Endothelial cell of umbilical vein (primary cell): Measurements from ENCODE around the gene DOLK.

ENCODE experiments used
- POLR2A ChIP-seq: IDR thresholded peaks from 2 replicates; pipeline ENCODE4 v1.6.1; 2012; ENCODE audit warnings: low read depth, mild to moderate bottlenecking, control low read depth, low read length
- TF ChIP-seq, protein P1 (sequence below), 2 donors: IDR thresholded peaks; 1 replicate in 1 of 2; 2 replicates in 1 of 2; pipeline ENCODE4 v1.5.1; 2011; ENCODE audit warnings: low read length in 2 of 2, mild to moderate bottlenecking in 2 of 2, moderate library complexity in 2 of 2, control low read depth in 1 of 2, inconsistent platforms in 1 of 2, low read depth in 1 of 2; ENCODE audit not compliant: insufficient read depth in 1 of 2; ENCODE audit errors: extremely low read depth in 1 of 2

DNA sequence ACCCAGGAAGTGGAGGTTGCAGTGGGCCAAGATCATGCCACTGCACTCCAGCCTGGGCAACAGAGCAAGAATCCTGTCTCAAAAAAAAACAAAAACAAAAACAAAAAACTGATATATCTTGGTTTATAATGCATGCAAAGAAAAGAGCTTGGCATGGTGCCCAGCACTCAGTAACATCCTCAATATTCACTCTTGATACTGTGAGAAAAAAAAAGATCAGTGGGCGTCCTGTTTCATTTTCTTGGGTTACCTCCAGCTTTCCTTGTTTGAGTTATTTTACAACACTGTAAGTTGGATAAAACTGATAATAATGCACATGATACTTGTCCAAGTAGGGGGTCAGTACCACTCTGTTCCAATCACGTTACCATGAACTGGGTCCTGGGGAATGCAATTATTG lies 18.8 kb downstream of the DOLK start:
- TF ChIP-seq, protein P1, sequence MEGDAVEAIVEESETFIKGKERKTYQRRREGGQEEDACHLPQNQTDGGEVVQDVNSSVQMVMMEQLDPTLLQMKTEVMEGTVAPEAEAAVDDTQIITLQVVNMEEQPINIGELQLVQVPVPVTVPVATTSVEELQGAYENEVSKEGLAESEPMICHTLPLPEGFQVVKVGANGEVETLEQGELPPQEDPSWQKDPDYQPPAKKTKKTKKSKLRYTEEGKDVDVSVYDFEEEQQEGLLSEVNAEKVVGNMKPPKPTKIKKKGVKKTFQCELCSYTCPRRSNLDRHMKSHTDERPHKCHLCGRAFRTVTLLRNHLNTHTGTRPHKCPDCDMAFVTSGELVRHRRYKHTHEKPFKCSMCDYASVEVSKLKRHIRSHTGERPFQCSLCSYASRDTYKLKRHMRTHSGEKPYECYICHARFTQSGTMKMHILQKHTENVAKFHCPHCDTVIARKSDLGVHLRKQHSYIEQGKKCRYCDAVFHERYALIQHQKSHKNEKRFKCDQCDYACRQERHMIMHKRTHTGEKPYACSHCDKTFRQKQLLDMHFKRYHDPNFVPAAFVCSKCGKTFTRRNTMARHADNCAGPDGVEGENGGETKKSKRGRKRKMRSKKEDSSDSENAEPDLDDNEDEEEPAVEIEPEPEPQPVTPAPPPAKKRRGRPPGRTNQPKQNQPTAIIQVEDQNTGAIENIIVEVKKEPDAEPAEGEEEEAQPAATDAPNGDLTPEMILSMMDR (IDR thresholded peaks at IDR 0.05; ENCODE audit: extremely low read depth in 1 of 2, insufficient read depth in 1 of 2, low read depth in 1 of 2, low read length in 2 of 2), result no peak
- TF ChIP-seq POLR2A, result no peak
